ENCODE measurements around the gene IL17F. TPM values are rescaled to one million over a fixed set of nuclear protein-coding genes. Genes with fewer than 3 reads are reported as not detected.
A peak's percentile ranks its signal among the peaks of the same experiment; 100 is the strongest.

Gene IL17F
- polyA plus RNA-seq, 1 of the 3 experiments (the other 2 are of a cell fraction): not detected

GRCh38 chr6:52284460-52285176 is 40.3 kb upstream of the IL17F start, which contains the start of gene MCM3:
MCM3 (minus strand) TSS chr6:52284742; CDS start chr6:52284674, 68 bp downstream.
- CTCF ChIA-PET: interaction anchor here (0.8 to 8.6 kb wide), 11 partner anchors 9 to 381 kb away, joined by 3 to 119 read pairs (median 7); partner anchors contain the start of gene PAQR8
- Histone ChIP-seq H3K9me3 (no peaks in the 10 kb centered on the region), H3K4me2 (peak within 1 kb of the TSS; percentile 93), H3K9me2 (no peaks in the 10 kb centered on the region), H3K27me3 (ENCODE audit: insufficient read depth) (no peaks in the 10 kb centered on the region), H3K9ac (peak within 1 kb of the TSS; percentile 83), H3K4me3 (ENCODE audit: low read depth in 2 of 2, low read length in 1 of 2) (peak within 1 kb of the TSS; percentile 88 to 89), H3K27ac (ENCODE audit: low read depth in 2 of 2, low read length in 1 of 2) (peak within 1 kb of the TSS; percentile 53 to 99), H3K4me1 (ENCODE audit: control insufficient read depth in 1 of 2, insufficient read depth in 2 of 2, low read depth in 1 of 2, low read length in 1 of 2) (peaks cover 14 to 20% of the 10 kb centered on the region in 2 experiments; a peak in 3 of 4 replicates), H2AFZ (ENCODE audit: low read depth) (peak within 1 kb of the TSS; percentile 95), H3K79me2 (ENCODE audit: insufficient read depth) (peaks cover 34% of the 10 kb centered on the region), H3K36me3 (replicated peaks in 1 of 2; ENCODE audit: control insufficient read depth in 1 of 2, insufficient read depth in 2 of 2, low read length in 1 of 2) (peaks cover 29 to 32% of the 10 kb centered on the region in 2 experiments), H4K20me1 (ENCODE audit: insufficient read depth) (no peaks in the 10 kb centered on the region), H3F3A (replicated peaks; ENCODE audit: insufficient read depth) (no peaks in the 10 kb centered on the region)
- 0% methylated on average over 19 of the region's 53 CpGs for WGBS (ENCODE audit: low lambda C conversion rate)
- POLR2A ChIA-PET: interaction anchor here (0.7 to 2.1 kb wide), 2 partner anchors 13 to 78 kb away, joined by 3 to 14 read pairs; partner anchors contain the start of gene PAQR8
- DNase-seq: peak; percentile 95
- TF ChIP-seq RFX5 (IDR thresholded peaks at IDR 0.05; ENCODE audit: low read length) (peak; percentile 74), PBX3 (IDR thresholded peaks at IDR 0.05) (peak; percentile 98), FOXJ3 (CRISPR knock-in tag; IDR thresholded peaks at IDR 0.05) (no peak; the same call in 1 of the 2 replicates), ELF1 (IDR thresholded peaks at IDR 0.05) (peak; percentile 87), FOSL2 (IDR thresholded peaks at IDR 0.05; ENCODE audit: borderline replicate concordance, low read depth) (no peak), EP300 (IDR thresholded peaks at IDR 0.05; ENCODE audit: borderline replicate concordance in 1 of 2, low read depth in 1 of 2, low read length in 1 of 2) (0 out of 4 replicates have a peak, but pooled peaks of 1 of the 2 experiments have one; percentile 6), POLR2AphosphoS5 (IDR thresholded peaks at IDR 0.05; ENCODE audit: low read depth, low read length) (peak; percentile 34; the same call in 1 of the 2 replicates), SMC3 (IDR thresholded peaks at IDR 0.05; ENCODE audit: low read depth, low read length) (no peak), JUND (IDR thresholded peaks at IDR 0.05) (no peak), EZH2phosphoT487 (IDR thresholded peaks at IDR 0.05; ENCODE audit: borderline replicate concordance, low read depth) (no peak), SIN3A (IDR thresholded peaks at IDR 0.05; ENCODE audit: borderline replicate concordance, low read depth, low read length) (peak; percentile 83), MAX (IDR thresholded peaks at IDR 0.05; ENCODE audit: low read depth) (peak; percentile 91), REST (IDR thresholded peaks at IDR 0.05; ENCODE audit: low read depth, low read length) (no peak), RCOR1 (IDR thresholded peaks at IDR 0.05; ENCODE audit: low read length) (peak; percentile 32; the same call in 1 of the 2 replicates), YY1 (IDR thresholded peaks at IDR 0.05; ENCODE audit: low read depth) (no peak), GABPA (IDR thresholded peaks at IDR 0.05; ENCODE audit: low read depth) (peak; percentile 86), MXI1 (IDR thresholded peaks at IDR 0.05; ENCODE audit: low read depth, low read length) (peak; percentile 96), CHD2 (IDR thresholded peaks at IDR 0.05; ENCODE audit: low read length, partially characterized antibody) (peak; percentile 83)
- TF ChIP-seq, protein P1, sequence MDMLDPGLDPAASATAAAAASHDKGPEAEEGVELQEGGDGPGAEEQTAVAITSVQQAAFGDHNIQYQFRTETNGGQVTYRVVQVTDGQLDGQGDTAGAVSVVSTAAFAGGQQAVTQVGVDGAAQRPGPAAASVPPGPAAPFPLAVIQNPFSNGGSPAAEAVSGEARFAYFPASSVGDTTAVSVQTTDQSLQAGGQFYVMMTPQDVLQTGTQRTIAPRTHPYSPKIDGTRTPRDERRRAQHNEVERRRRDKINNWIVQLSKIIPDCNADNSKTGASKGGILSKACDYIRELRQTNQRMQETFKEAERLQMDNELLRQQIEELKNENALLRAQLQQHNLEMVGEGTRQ (IDR thresholded peaks at IDR 0.05; ENCODE audit: borderline replicate concordance, low read depth, low read length): no peak
- TF ChIP-seq, protein P2, sequence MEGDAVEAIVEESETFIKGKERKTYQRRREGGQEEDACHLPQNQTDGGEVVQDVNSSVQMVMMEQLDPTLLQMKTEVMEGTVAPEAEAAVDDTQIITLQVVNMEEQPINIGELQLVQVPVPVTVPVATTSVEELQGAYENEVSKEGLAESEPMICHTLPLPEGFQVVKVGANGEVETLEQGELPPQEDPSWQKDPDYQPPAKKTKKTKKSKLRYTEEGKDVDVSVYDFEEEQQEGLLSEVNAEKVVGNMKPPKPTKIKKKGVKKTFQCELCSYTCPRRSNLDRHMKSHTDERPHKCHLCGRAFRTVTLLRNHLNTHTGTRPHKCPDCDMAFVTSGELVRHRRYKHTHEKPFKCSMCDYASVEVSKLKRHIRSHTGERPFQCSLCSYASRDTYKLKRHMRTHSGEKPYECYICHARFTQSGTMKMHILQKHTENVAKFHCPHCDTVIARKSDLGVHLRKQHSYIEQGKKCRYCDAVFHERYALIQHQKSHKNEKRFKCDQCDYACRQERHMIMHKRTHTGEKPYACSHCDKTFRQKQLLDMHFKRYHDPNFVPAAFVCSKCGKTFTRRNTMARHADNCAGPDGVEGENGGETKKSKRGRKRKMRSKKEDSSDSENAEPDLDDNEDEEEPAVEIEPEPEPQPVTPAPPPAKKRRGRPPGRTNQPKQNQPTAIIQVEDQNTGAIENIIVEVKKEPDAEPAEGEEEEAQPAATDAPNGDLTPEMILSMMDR (IDR thresholded peaks at IDR 0.05): no peak
- TF ChIP-seq, protein P3, sequence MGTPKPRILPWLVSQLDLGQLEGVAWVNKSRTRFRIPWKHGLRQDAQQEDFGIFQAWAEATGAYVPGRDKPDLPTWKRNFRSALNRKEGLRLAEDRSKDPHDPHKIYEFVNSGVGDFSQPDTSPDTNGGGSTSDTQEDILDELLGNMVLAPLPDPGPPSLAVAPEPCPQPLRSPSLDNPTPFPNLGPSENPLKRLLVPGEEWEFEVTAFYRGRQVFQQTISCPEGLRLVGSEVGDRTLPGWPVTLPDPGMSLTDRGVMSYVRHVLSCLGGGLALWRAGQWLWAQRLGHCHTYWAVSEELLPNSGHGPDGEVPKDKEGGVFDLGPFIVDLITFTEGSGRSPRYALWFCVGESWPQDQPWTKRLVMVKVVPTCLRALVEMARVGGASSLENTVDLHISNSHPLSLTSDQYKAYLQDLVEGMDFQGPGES (IDR thresholded peaks at IDR 0.05; ENCODE audit: low read depth, low read length): peak; percentile 65
- TF ChIP-seq, protein P4, sequence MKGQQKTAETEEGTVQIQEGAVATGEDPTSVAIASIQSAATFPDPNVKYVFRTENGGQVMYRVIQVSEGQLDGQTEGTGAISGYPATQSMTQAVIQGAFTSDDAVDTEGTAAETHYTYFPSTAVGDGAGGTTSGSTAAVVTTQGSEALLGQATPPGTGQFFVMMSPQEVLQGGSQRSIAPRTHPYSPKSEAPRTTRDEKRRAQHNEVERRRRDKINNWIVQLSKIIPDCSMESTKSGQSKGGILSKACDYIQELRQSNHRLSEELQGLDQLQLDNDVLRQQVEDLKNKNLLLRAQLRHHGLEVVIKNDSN (IDR thresholded peaks at IDR 0.05; ENCODE audit: borderline replicate concordance, low read depth): no peak

All from SK-N-SH (cell line).